SK-N-MC (cell line): ENCODE data around the gene MGMT.

Experiments
- EZH2 ChIP-seq: fragments of 200-600 bp; sonication (generic); IDR thresholded peaks from one replicate; pipeline ENCODE4 v1.6.1; 2017; ENCODE audit warnings: antibody characterized with exemption
- POLR2AphosphoS5 ChIP-seq: IDR thresholded peaks from 2 replicates; pipeline ENCODE4 v1.6.1; 2012; ENCODE audit warnings: mild to moderate bottlenecking, low read depth, low read length, borderline replicate concordance

GRCh38 chr10:129657297-129658017 is 190.4 kb downstream of the MGMT start:
- TF ChIP-seq EZH2, result no peak
- no peak for TF ChIP-seq POLR2AphosphoS5
